HEK293 (cell line): ENCODE data around the gene WDPCP.

Source experiments
- CTCF ChIA-PET: fragments of 350-600 bp; formaldehyde crosslinking; extraction: SDS; loops from one replicate; lab custom pipeline; 2021; ENCODE audit warnings: antibody characterized with exemption; lab: Yijun Ruan, JAX
- POLR2A ChIA-PET: fragments of 300-600 bp; formaldehyde crosslinking; extraction: SDS; loops from one replicate; lab custom pipeline; 2020; ENCODE audit warnings: antibody characterized with exemption, inconsistent platforms; lab: Yijun Ruan, JAX
- H3K27ac ChIP-seq: fragments of 200-500 bp; sonication (Bioruptor generic); 2 replicates; pipeline ENCODE4 v1.5.1; 2014; ENCODE audit warnings: low read depth, low read length, control low read depth, inconsistent platforms; ENCODE audit errors: extremely low read depth
- H3K36me3 ChIP-seq, 2 experiments: fragments of 200-500 bp in 1 of 2; sonication (Bioruptor generic) in 1 of 2; 1 replicate in 1 of 2; 2 replicates in 1 of 2; pipeline ENCODE4 v1.5.1; 2014 to 2017; ENCODE audit warnings: inconsistent platforms in 2 of 2, low read length in 2 of 2; ENCODE audit not compliant: control insufficient read depth in 2 of 2, insufficient read depth in 1 of 2
- H3K4me1 ChIP-seq: fragments of 200-500 bp; sonication (Bioruptor generic); 2 replicates; pipeline ENCODE4 v1.5.1; 2014; ENCODE audit warnings: mild to moderate bottlenecking, low read length, inconsistent platforms; ENCODE audit not compliant: control insufficient read depth, insufficient read depth
- H3K4me3 ChIP-seq: 2 replicates; pipeline ENCODE4 v1.5.1; 2011; ENCODE audit warnings: low read depth, mild to moderate bottlenecking, control low read depth, low read length, moderate library complexity
- H3K9me3 ChIP-seq: fragments of 200-500 bp; sonication (Bioruptor generic); 2 replicates; pipeline ENCODE4 v1.5.1; 2014; ENCODE audit warnings: low read depth, low read length, inconsistent platforms; ENCODE audit not compliant: control insufficient read depth, insufficient read depth
- FEZF1 ChIP-seq: fragments of 450-650 bp; formaldehyde crosslinking; IDR thresholded peaks from 2 replicates; pipeline ENCODE4 v1.5.1; 2016; ENCODE audit warnings: missing biosample characterization, missing genetic modification characterization
- GLI2 ChIP-seq: fragments of 450-650 bp; formaldehyde crosslinking; IDR thresholded peaks from 2 replicates; pipeline ENCODE4; 2017; ENCODE audit warnings: missing biosample characterization, missing genetic modification characterization, low read depth, borderline replicate concordance
- HOXA7 ChIP-seq: sonication (generic); formaldehyde crosslinking; IDR thresholded peaks from 2 replicates; pipeline ENCODE4 v1.8.1; 2022; ENCODE audit warnings: missing genetic modification reagents, borderline replicate concordance
- PRDM10 ChIP-seq: fragments of 450-650 bp; formaldehyde crosslinking; IDR thresholded peaks from 2 replicates; pipeline ENCODE4 v1.5.1; 2016; ENCODE audit warnings: missing biosample characterization, missing genetic modification characterization
- YY2 ChIP-seq: fragments of 450-650 bp; formaldehyde crosslinking; IDR thresholded peaks from 2 replicates; pipeline ENCODE4 v1.5.1; 2016; ENCODE audit warnings: missing biosample characterization, missing genetic modification characterization
- ZBTB20 ChIP-seq: fragments of 450-650 bp; formaldehyde crosslinking; IDR thresholded peaks from 2 replicates; pipeline ENCODE4 v1.5.1; 2016; ENCODE audit warnings: missing biosample characterization, missing genetic modification characterization
- ZBTB7A ChIP-seq: fragments of 450-650 bp; formaldehyde crosslinking; IDR thresholded peaks from 2 replicates; pipeline ENCODE4 v1.5.1; 2016; ENCODE audit warnings: low read depth, missing biosample characterization, missing genetic modification characterization
- ZFP3 ChIP-seq: fragments of 450-650 bp; formaldehyde crosslinking; IDR thresholded peaks from 2 replicates; pipeline ENCODE4 v1.5.1; 2016; ENCODE audit warnings: low read depth, missing biosample characterization, missing genetic modification characterization
- ZNF140 ChIP-seq: fragments of 450-650 bp; formaldehyde crosslinking; IDR thresholded peaks from 2 replicates; pipeline ENCODE4 v1.5.1; 2016; ENCODE audit warnings: missing biosample characterization, missing genetic modification characterization
- ZNF146 ChIP-seq: fragments of 450-650 bp; formaldehyde crosslinking; IDR thresholded peaks from 2 replicates; pipeline ENCODE4 v1.5.1; 2016; ENCODE audit warnings: missing biosample characterization, missing genetic modification characterization
- ZNF16 ChIP-seq: fragments of 450-650 bp; formaldehyde crosslinking; IDR thresholded peaks from 2 replicates; pipeline ENCODE4 v1.5.1; 2016; ENCODE audit warnings: low read depth, missing biosample characterization, missing genetic modification characterization
- ZNF184 ChIP-seq: fragments of 450-650 bp; IDR thresholded peaks from 2 replicates; pipeline ENCODE4 v1.5.1; 2018; ENCODE audit warnings: missing biosample characterization, mild to moderate bottlenecking, missing genetic modification characterization
- ZNF221 ChIP-seq: fragments of 450-650 bp; formaldehyde crosslinking; IDR thresholded peaks from 2 replicates; pipeline ENCODE4 v1.5.1; 2017; ENCODE audit warnings: missing biosample characterization, missing genetic modification characterization, borderline replicate concordance
- ZNF26 ChIP-seq: fragments of 450-650 bp; formaldehyde crosslinking; IDR thresholded peaks from 2 replicates; pipeline ENCODE4 v1.5.1; 2016; ENCODE audit warnings: missing biosample characterization, missing genetic modification characterization
- ZNF292 ChIP-seq: fragments of 450-650 bp; formaldehyde crosslinking; IDR thresholded peaks from 2 replicates; pipeline ENCODE4 v1.5.1; 2016; ENCODE audit warnings: low read depth, missing biosample characterization, missing genetic modification characterization, borderline replicate concordance
- ZNF311 ChIP-seq: fragments of 450-650 bp; formaldehyde crosslinking; IDR thresholded peaks from 2 replicates; pipeline ENCODE4 v1.5.1; 2017; ENCODE audit warnings: missing biosample characterization, missing genetic modification characterization, borderline replicate concordance
- ZNF394 ChIP-seq: fragments of 450-650 bp; formaldehyde crosslinking; IDR thresholded peaks from 2 replicates; pipeline ENCODE4 v1.5.1; 2016; ENCODE audit warnings: missing biosample characterization, missing genetic modification characterization, mild to moderate bottlenecking, moderate library complexity, borderline replicate concordance
- ZNF501 ChIP-seq: fragments of 450-650 bp; formaldehyde crosslinking; IDR thresholded peaks from 2 replicates; pipeline ENCODE4 v1.5.1; 2016; ENCODE audit warnings: missing biosample characterization, missing genetic modification characterization
- ZNF777 ChIP-seq: fragments of 450-650 bp; formaldehyde crosslinking; IDR thresholded peaks from 2 replicates; pipeline ENCODE4 v1.5.1; 2017; ENCODE audit warnings: missing biosample characterization, missing genetic modification characterization, borderline replicate concordance
- ZNF843 ChIP-seq: fragments of 450-650 bp; formaldehyde crosslinking; IDR thresholded peaks from 2 replicates; pipeline ENCODE4 v1.5.1; 2016; ENCODE audit warnings: missing biosample characterization, missing genetic modification characterization

The WDPCP gene

DNA sequence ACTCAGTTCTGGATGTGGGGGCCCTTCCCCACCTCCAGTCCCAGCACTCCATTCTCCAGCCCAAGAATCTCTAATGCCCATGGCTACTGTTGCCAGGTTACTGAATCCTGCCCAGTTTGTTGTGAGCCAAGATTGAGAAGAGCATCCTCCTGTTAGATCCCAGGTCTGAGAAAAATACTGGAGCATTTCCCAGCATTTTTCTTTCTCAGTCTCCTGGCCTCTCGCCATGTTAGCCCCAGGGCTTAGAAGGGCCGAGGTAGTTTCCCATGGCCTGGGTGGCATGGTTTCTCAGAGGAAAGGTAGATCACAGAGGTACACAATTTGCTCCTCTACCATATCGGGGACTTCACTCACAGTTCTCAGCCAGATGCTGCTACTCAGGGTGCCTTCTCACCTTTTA, 401.9 kb downstream of the WDPCP start (continued):
- no peak for TF ChIP-seq ZNF26 (tag by site-specific recombination)
- TF ChIP-seq ZBTB7A (tag by site-specific recombination): no peak
- no peak for TF ChIP-seq ZNF221
- no peak for TF ChIP-seq ZNF184 (tag by site-specific recombination)
- no peak for TF ChIP-seq ZBTB20 (tag by site-specific recombination)
- no peak for TF ChIP-seq ZNF292 (tag by site-specific recombination)
- no peak for TF ChIP-seq HOXA7 (CRISPR knock-in tag)
- TF ChIP-seq GLI2 (tag by site-specific recombination): no peak

GRCh38 chr2:63163161-63163820, 425.0 kb downstream of the WDPCP start:
- no peaks in the 10 kb centered on the region for H3K9me3 ChIP-seq
- no peak for TF ChIP-seq FEZF1
- no peak for TF ChIP-seq ZNF311 (tag by site-specific recombination)
- no peak for TF ChIP-seq ZNF140 (tag by site-specific recombination)
- TF ChIP-seq PRDM10 (tag by site-specific recombination): no peak
- no peak for TF ChIP-seq ZNF843 (tag by site-specific recombination)
- no peak for TF ChIP-seq ZFP3
- no peak for TF ChIP-seq YY2 (tag by site-specific recombination)
- TF ChIP-seq ZNF394 (tag by site-specific recombination): no peak
- TF ChIP-seq ZNF501 (tag by site-specific recombination): no peak
- TF ChIP-seq ZNF777 (tag by site-specific recombination): no peak
- TF ChIP-seq ZNF16 (tag by site-specific recombination): no peak
- TF ChIP-seq ZNF146 (tag by site-specific recombination): no peak
- TF ChIP-seq, all 188 proteins: peak for 0
- Histone ChIP-seq H3K4me3 (no peak overlapping the region), H3K36me3 (no peaks in the 10 kb centered on the region), H3K4me1 (no peaks in the 10 kb centered on the region), H3K27ac (no peak overlapping the region)
- POLR2A ChIA-PET: no interaction called here
- CTCF ChIA-PET: interaction anchor here (1.1 to 1.6 kb wide), 2 partner anchors 12 to 26 kb away, joined by 3 to 5 read pairs; no protein-coding TSS in a partner anchor
